ENCODE data around the gene LMF1.
"Not testable (repeated sequence)": the region's sequence is repeated elsewhere in the genome, so short reads cannot be mapped to it uniquely, and the experiment has no call there.

The LMF1 gene

DNA sequence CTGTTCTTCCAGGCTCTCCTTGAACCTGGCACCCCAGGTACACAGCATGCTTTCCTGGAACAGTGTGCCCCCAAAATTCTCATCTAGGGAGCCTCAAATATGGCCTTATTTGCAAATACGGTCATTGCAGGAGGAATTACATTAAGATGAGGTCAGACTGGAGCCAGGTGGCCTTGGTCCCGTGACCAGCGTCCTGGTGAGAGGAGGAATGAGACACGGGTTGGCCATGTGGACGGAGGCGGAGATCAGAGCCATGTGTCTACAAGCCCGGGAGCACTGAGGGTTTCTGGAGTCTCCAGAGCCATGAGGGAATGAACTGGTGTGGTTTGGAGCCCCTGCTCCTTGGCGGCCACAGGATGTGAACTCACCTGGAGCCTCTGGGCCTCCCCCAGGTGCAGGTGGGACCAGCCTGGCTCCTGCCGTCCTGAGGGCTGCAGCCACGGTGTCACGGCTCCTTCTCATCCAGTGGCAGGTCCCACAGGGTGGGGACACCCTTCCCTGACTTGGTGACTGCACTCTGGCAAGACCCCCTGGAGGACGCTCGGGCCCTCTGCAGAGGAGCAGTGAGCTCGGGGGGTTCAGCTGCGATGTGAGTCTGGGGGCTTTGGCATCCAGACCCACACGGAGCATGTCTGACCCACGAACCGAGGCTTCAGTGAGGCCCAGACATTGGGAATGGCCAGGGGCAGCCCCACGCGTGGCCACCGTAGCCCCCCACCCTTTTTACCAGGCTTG, 148.4 kb downstream of the LMF1 start:
- no peak for DNase-seq

DNA sequence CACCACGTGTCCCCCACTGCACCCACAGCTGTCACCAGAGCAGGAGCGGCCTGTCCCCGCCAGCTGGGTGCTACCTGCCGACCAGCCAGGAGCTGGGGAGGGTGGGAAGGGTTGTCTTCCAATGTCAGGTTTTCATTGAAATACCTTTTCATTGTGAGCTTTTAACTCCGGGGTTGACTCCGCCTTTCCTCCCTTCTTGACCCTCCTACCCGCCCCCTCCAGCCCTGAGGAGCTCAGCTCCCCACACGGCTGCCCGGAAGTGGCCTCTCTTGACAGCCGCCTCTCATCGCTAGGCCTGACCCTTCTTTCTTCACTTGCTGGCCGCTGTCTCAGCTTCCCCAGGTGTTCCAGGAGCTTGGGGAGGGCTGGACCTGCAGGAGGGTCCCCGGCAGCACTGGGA, 149.0 kb downstream of the LMF1 start:
- no peak for DNase-seq

DNA sequence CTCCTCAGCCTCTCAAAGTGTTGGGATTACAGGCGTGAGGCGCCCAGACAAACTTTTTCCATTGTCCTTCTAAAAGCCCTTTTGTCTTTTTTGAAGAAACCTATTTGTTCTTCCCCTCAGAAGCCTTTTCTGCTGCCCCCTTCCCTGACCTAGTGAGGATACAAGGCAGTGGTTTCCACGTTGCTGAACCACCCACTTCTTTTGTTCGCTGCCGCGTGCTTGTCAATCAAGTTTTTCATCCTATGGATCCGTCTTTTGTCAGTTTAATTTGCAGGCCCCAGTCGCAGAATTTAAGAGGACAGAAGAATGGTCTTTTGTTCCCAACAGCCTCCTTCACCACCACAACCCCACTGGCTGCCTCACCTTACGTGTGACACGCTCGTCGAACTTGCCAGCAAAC, 150.0 kb downstream of the LMF1 start:
- DNase-seq, result no peak

DNA sequence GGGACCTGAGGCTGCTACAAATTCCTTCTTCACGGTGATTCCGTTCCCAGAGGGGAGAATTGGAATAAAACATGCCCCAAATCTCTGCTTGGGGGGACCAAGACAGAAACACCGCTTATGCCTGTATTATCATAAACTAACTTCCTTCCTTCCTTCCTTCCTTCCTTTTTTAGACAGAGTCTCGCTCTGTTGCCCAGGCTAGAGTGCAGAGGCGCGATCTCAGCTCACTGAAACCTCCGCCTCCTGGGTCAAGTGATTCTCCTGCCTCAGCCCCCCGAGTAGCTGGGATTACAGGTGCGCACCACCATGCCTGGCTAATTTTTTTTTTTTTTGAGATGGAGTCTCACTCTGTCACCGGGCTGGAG, 150.8 kb downstream of the LMF1 start:
- not testable (repeated sequence) for DNase-seq

DNA sequence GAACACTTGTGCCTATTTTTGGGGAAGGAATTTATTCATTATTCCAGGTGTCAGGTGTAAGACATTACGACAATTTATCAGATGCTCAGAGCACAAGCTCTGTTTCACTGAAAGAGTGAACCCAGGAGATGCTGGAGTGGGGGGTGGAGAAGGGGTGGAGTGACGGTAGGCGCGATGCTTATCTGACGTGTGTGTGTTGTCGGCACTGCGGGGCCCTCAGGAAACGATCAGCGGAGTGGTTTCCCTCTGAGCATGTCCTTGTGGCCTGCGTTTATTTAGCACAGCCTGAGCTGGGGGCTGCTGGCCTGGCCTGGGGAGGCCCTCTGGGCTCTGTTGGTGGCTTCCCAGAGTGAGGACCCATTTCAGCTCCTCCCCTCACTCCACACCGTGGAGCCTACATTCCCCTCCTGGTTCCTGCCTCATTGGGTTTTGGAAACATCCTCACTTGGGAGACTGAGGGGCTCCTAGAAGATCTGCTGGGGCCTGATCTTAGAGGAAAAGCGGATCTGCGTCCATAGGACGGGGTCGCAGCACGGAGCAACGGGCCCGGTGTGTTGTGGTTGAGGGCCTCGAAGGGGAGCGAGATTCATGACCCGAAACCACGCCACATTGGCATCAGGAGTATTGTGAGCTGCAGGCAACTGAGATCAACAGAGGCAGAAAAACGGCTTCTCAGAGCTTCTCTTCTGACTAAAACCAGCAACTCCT, 151.3 kb downstream of the LMF1 start:
- no peak for DNase-seq

- DNase-seq, result no peak
Observed at GRCh38 chr16:818592-818991, 152.2 kb downstream of the LMF1 start.

DNA sequence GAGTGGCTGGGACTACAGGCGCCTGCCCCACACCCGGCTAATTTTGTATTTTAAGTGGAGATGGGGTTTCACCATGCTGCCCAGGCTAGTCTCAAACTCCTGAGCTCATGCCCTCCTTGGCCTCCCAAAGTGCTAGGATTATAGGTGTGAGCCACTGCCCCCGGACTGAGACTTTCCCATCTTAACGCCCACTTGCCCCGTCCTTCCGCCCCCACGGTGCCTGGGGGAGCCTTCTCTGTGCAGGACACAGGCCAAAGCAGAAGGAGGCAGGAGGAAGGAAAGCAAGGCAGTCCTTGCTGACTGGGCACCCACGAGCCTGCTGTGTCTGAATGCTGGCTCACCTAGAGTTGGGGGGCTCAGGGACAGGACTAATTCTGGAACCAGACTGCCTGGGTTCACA, 152.7 kb downstream of the LMF1 start:
- no peak for DNase-seq

DNA sequence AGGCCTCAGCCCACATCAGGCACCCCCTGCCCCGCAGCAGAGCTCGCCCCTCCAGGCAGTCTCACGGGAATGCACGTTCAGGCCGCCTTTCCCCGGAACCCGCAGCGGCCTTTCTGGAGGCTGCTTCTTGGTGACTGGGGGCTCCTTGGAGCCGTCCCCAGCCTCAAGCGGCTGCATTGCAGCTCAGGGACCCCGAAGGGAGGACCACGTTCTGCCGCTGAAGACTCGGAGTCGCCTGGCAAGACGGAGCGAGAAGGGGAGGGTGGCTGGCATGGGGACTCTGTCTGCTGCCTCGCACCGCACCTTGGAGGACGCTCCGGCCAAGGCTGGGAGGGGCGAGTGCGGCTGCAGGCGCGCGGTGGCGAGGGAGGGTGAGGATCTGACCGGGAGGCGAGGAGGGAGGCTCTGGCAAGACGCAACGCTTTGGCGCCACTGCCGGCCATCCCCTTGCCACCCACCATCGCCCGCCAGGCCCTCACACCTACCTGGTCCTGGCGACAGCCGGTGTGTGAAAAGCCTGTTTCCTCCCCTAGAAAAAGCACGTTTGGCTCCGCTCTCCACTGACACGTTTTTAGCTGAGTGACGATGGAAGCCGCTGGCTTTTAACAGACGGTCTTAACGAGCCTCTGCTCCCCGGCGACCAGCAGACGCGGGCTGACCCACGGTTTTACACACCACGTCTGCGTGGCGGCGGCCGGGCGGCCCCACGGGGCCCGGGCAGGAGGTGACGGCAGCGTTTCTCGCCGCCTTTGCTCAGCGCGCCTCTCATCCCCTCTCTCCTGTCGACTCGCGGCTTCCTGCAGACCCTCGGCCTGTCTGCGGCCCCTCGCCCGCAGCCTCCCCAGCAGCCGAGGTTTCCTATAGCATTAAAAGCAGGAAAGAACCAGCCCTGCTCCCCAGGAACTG, 153.5 kb downstream of the LMF1 start:
- no peak for DNase-seq

DNA sequence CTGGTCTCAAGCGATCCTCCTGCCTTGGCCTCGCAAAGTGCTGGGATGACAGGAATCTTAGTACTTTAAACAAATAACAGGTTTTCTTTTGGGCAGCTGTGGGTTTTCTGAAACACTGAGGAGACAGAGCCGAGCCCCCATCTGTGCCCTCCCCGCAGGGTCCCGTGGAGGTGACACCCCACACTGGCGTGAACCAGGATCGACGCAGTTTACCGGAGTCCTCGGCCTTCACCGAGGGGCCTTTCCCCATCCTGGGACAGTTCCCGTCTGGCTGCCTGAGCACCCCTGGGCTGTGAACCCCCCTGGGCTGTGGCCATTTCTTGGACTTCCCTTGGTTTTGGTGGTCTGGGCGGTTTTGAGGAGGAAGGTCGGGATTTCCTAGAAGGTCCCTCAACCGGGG, 154.9 kb downstream of the LMF1 start:
- no peak for DNase-seq

DNA sequence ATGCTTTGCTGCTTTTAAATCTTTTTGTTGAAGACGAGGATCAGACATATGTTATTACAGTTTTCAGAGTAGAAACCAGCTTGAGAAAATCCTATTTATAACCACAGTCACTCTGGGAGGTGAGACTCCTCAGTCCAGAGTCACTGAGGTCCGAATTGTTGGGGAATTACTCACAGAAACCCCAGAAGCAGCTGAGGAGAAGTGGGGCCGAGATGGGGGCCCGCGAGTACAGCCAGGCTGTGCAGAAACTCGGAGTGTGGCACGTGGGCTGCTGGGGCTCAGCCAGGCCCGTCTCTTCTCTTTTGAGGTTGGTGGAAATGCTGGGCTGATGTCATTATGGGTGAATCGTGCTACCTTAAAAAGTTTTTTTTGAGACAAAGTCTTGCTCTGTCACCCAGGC, 155.8 kb downstream of the LMF1 start:
- DNase-seq, result no peak

GRCh38 chr16:813916-814412, 156.8 kb downstream of the LMF1 start:
- no peak for DNase-seq

- peak; percentile 77 for DNase-seq
Observed at GRCh38 chr16:813204-813915, 157.4 kb downstream of the LMF1 start.

- no peak for DNase-seq
Observed at GRCh38 chr16:808085-808386, 162.7 kb downstream of the LMF1 start.

DNA sequence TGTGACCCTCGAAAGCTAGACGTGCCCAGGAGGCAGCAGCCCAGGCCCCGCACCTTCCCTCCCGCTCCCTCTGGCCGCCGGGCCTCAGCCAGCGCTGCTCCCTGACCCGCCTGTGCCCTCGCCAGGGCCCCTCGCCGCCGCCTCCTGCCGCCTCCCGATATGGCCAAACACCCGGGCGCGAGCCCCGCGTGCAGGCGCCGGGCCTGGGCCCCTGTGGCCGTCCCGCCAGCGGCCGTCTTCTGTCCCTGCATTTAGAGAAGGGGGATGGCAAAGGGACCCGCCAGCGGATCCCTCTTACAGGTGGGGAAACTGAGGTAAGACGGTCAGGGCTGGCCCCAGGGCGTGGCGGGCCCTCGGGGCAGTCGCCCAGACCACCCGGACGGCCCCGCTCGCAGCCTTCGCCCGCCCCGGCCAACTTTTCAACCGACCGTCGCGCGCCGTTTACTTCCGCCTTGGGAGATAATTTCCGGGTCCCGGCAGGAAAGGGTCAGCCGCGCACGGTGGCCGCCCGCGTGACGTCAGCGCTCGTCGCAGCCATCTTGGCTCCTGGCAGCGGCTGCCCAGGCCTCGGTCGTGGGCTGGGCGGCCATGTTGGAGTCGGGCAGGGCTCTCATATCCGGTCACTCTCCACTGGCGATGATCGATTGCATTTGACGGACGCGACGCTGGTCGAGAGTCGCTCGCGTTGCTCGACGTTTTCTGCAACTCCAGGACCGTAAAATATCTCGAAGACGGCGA, 163.3 kb downstream of the LMF1 start:
- DNase-seq, result peak; percentile 93

DNA sequence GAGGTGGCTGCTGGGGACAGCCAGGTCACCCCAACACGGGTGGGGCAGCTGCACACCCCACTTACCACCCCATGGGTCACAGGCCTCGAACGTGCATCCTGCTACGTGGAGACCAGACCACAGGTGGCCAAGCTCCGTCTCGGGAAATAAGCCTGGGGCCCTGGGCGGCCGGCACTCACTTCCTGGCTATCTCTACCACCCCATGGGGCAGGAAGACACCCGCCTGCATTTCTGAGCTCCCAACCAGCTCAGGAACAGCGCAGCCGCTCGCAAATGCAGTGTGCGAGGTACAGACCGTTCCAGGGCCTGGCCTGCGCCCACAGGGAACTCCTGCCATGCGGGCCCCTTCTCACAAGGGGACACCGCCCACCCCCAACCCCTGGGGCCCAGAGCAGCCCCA, 165.3 kb downstream of the LMF1 start:
- no peak for DNase-seq

GRCh38 chr16:804193-805048, 166.4 kb downstream of the LMF1 start:
- no peak for DNase-seq

GRCh38 chr16:803754-804080, 167.1 kb downstream of the LMF1 start:
- DNase-seq, result no peak

All from right forelimb (tissue), 1 donor.